ENCODE measurements around the gene APOA5. TPM values are rescaled to one million over a fixed set of nuclear protein-coding genes. Genes with fewer than 3 reads are reported as not detected.
A peak's percentile ranks its signal among the peaks of the same experiment; 100 is the strongest.

APOA5 gene
- total and polyA plus RNA-seq, 2 of the 13 experiments (the other 11 are each of a cell fraction or from before 2014, with no cell fraction given): 44.0 to 49.1 TPM

DNA sequence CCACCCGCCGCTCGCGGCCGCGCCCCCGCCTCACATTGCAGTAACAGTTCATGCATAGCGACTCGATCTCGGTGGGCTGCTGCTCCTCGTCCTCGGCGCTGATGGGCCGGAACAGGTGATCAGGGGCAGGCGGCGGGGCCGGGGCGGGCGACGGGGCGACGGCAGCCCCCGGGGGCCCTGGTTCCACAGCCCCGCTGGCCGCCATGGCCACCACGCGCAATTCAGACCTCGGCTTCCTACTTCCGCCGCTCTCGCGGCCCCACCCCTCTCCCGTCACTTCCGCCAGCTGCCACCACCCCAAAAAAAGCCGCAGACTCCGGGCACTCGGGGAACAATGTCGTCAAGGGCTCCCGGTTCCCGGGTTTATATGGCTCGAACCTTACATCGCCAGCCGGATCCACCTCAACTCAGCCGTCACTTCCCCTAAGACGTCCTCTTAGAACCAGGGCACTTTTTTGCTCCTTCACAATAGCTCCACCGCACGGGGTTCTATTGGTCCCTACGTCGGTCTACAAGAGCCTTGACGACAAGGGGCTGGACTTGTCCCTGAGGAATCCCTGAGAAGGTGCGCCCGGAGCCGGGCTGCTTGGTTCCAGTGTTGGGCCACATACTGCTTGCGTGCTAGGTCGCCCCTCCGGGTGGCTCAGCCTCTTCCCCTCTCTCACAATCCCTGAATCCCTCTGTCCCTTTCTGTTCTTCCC, 3.7 kb downstream of the APOA5 start, which contains the start of gene ZPR1 (continued):
- no peak for TF ChIP-seq CBX1 (IDR thresholded peaks at IDR 0.05; ENCODE audit: low read depth)
- no peak for TF ChIP-seq ZBTB20 (CRISPR knock-in tag; IDR thresholded peaks at IDR 0.05; ENCODE audit: borderline replicate concordance, low read depth)
- no peak for TF ChIP-seq NR3C1 (CRISPR knock-in tag; IDR thresholded peaks at IDR 0.05)
- no peak for TF ChIP-seq KIAA2018 (CRISPR knock-in tag; IDR thresholded peaks at IDR 0.05; ENCODE audit: borderline replicate concordance)
- no peak for TF ChIP-seq GRHL1 (CRISPR knock-in tag; conservative IDR thresholded peaks at IDR 0.05)
- TF ChIP-seq ZSCAN30 (CRISPR knock-in tag; IDR thresholded peaks at IDR 0.05): no peak
- TF ChIP-seq THYN1 (CRISPR knock-in tag; IDR thresholded peaks at IDR 0.05; ENCODE audit: borderline replicate concordance, low read depth): no peak
- no peak for TF ChIP-seq PAF1 (CRISPR knock-in tag; IDR thresholded peaks at IDR 0.05)
- no peak for TF ChIP-seq RAD21 (CRISPR knock-in tag; IDR thresholded peaks at IDR 0.05)
- TF ChIP-seq BHLHE40 (IDR thresholded peaks at IDR 0.05; ENCODE audit: low read length): no peak
- TF ChIP-seq ZBTB7B (CRISPR knock-in tag; IDR thresholded peaks at IDR 0.05): peak; percentile 49; the same call in 1 of the 2 replicates
- TF ChIP-seq ZGPAT (CRISPR knock-in tag; IDR thresholded peaks at IDR 0.05): peak; percentile 74
- TF ChIP-seq EHMT2 (IDR thresholded peaks at IDR 0.05; ENCODE audit: borderline replicate concordance, low read depth, low read length): no peak
- no peak for TF ChIP-seq HMGA1 (CRISPR knock-in tag; conservative IDR thresholded peaks at IDR 0.05)
- no peak for TF ChIP-seq CTCF (CRISPR knock-in tag; IDR thresholded peaks at IDR 0.05)
- TF ChIP-seq CHCHD3 (CRISPR knock-in tag; IDR thresholded peaks at IDR 0.05): 0 out of 2 replicates have a peak, but pooled peaks have one; percentile 15
- TF ChIP-seq ZNF382 (CRISPR knock-in tag; IDR thresholded peaks at IDR 0.05; ENCODE audit: borderline replicate concordance): no peak

Measured in HepG2 (cell line).